ENCODE data around the gene EHD4.

GRCh38 chr15:41908736-41909461 lies 63.5 kb downstream of the EHD4 start:
- TF ChIP-seq EP300 (IDR thresholded peaks at IDR 0.05; ENCODE audit: low read length) (no peak), ESRRA (IDR thresholded peaks at IDR 0.05; ENCODE audit: borderline replicate concordance, low read depth) (no peak), KDM5B (IDR thresholded peaks at IDR 0.05; ENCODE audit: insufficient replicate concordance, low read depth, low read length) (no peak), SIX5 (IDR thresholded peaks at IDR 0.05; ENCODE audit: borderline replicate concordance in 1 of 2, insufficient read depth in 1 of 2, low read depth in 1 of 2, low read length in 2 of 2) (no peak), ZBTB40 (IDR thresholded peaks at IDR 0.05) (no peak), ZBTB40 (CRISPR knock-in tag; IDR thresholded peaks at IDR 0.05) (no peak), HDAC6 (IDR thresholded peaks at IDR 0.05; ENCODE audit: low read depth, low read length) (no peak), KLF10 (CRISPR knock-in tag; IDR thresholded peaks at IDR 0.05) (no peak), NR1H2 (CRISPR knock-in tag; IDR thresholded peaks at IDR 0.05) (no peak)
- TF ChIP-seq, protein P1, sequence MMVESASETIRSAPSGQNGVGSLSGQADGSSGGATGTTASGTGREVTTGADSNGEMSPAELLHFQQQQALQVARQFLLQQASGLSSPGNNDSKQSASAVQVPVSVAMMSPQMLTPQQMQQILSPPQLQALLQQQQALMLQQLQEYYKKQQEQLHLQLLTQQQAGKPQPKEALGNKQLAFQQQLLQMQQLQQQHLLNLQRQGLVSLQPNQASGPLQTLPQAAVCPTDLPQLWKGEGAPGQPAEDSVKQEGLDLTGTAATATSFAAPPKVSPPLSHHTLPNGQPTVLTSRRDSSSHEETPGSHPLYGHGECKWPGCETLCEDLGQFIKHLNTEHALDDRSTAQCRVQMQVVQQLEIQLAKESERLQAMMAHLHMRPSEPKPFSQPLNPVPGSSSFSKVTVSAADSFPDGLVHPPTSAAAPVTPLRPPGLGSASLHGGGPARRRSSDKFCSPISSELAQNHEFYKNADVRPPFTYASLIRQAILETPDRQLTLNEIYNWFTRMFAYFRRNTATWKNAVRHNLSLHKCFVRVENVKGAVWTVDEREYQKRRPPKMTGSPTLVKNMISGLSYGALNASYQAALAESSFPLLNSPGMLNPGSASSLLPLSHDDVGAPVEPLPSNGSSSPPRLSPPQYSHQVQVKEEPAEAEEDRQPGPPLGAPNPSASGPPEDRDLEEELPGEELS (CRISPR knock-in tag; IDR thresholded peaks at IDR 0.05; ENCODE audit: borderline replicate concordance): no peak
- TF ChIP-seq, protein P2, sequence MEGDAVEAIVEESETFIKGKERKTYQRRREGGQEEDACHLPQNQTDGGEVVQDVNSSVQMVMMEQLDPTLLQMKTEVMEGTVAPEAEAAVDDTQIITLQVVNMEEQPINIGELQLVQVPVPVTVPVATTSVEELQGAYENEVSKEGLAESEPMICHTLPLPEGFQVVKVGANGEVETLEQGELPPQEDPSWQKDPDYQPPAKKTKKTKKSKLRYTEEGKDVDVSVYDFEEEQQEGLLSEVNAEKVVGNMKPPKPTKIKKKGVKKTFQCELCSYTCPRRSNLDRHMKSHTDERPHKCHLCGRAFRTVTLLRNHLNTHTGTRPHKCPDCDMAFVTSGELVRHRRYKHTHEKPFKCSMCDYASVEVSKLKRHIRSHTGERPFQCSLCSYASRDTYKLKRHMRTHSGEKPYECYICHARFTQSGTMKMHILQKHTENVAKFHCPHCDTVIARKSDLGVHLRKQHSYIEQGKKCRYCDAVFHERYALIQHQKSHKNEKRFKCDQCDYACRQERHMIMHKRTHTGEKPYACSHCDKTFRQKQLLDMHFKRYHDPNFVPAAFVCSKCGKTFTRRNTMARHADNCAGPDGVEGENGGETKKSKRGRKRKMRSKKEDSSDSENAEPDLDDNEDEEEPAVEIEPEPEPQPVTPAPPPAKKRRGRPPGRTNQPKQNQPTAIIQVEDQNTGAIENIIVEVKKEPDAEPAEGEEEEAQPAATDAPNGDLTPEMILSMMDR (IDR thresholded peaks at IDR 0.05 in 2 of 3, conservative IDR thresholded peaks at IDR 0.05 in 1 of 3; ENCODE audit: insufficient read depth in 2 of 3, low read depth in 1 of 3, low read length in 3 of 3): no peak

Data from K562 (cell line).